Mucosa of descending colon (tissue), 3 donors: ENCODE data around the gene NR3C1. TPM values are rescaled to one million over a fixed set of nuclear protein-coding genes. Genes with fewer than 3 reads are reported as not detected.
"Not testable (repeated sequence)": the region's sequence is repeated elsewhere in the genome, so short reads cannot be mapped to it uniquely, and the experiment has no call there.

Experiments used
- ATAC-seq: fragments of 200-7000 bp; cut with Tn5 transposase; one replicate; pipeline ENCODE4 v1.9.1; 2020; ENCODE audit warnings: mild to moderate bottlenecking, moderate library complexity
- DNase-seq, 3 donors: peaks; one replicate each; pipeline ENCODE4 v3.0.0-alpha.2; 2020
- H3K36me3 ChIP-seq: fragments of 200-600 bp; one replicate; pipeline ENCODE4 v1.8.0; 2021; ENCODE audit warnings: low read depth, mild to moderate bottlenecking
- H3K4me1 ChIP-seq: fragments of 200-600 bp; one replicate; pipeline ENCODE4 v1.8.0; 2021; ENCODE audit warnings: low read depth, mild to moderate bottlenecking
- H3K4me3 ChIP-seq: fragments of 200-600 bp; one replicate; pipeline ENCODE4 v1.8.0; 2021; ENCODE audit warnings: mild to moderate bottlenecking
- H3K9me3 ChIP-seq: fragments of 200-600 bp; one replicate; pipeline ENCODE4 v1.8.0; 2021; ENCODE audit warnings: mild to moderate bottlenecking
- CTCF ChIP-seq: fragments of 200-600 bp; IDR thresholded peaks from one replicate; pipeline ENCODE4 v1.8.0; 2022; ENCODE audit warnings: antibody characterized with exemption, mild to moderate bottlenecking
- intact Hi-C, 2 donors: fragments of 100-400 bp; cut with DNase I in 1 of 2; cut with micrococcal nuclease in 1 of 2; formaldehyde crosslinking; loops; one replicate each; pipeline versions ENCODE4 v1.11.0 to v1.11.1; 2022; cut with DNase I, micrococcal nuclease
- total RNA-seq, 3 donors: library from RNA; stranded (reverse); fragmentation: NEBNext Ultra II Directional in 2 of 3; extraction: Animal tissue kit (Norgen Biotek cat#: 25700) in 2 of 3; gene quantifications; one replicate each; pipeline versions ENCODE4 v1.2.1 to v1.2.4, GENCODE V29; 2021 to 2023
- donor health status: DM: no; HTN: no; CAD: no; lungs with moderate emphysema.
- donor health status: DM: no; HTN: no; CAD: no.
- donor health status: DM: no; HTN: yes; CAD: no.

Gene NR3C1
- total RNA-seq, 3 donors from 2014 or later: 25.6 to 59.0 (median 27.7) TPM

GRCh38 chr5:143337946-143338345, 65.5 kb downstream of the NR3C1 start:
- H3K36me3 ChIP-seq: no peaks in the 10 kb centered on the region
- intact Hi-C loops: no loop called here
- DNase-seq (no peak), ATAC-seq (no peak)
- no peak overlapping the region for H3K4me3 ChIP-seq
- TF ChIP-seq CTCF: no peak
- no peaks in the 10 kb centered on the region for H3K4me1 ChIP-seq
- no peaks in the 10 kb centered on the region for H3K9me3 ChIP-seq

- Histone ChIP-seq H3K4me1 (no peaks in the 10 kb centered on the region), H3K4me3 (no peak overlapping the region), H3K9me3 (no peaks in the 10 kb centered on the region), H3K36me3 (no peaks in the 10 kb centered on the region)
- ATAC-seq: no peak
- TF ChIP-seq CTCF: no peak
- intact Hi-C loops: no loop called here
- DNase-seq: no peak
These were observed 67.0 kb downstream of the NR3C1 start for GRCh38 chr5:143336485-143336884.

GRCh38 chr5:143334903-143335302, 68.6 kb downstream of the NR3C1 start:
- intact Hi-C loops: no loop called here
- Histone ChIP-seq H3K9me3 (no peaks in the 10 kb centered on the region), H3K36me3 (no peaks in the 10 kb centered on the region), H3K4me3 (no peak overlapping the region), H3K4me1 (no peaks in the 10 kb centered on the region)
- no peak for DNase-seq
- no peak for TF ChIP-seq CTCF
- ATAC-seq: no peak

- intact Hi-C loops, DNase-seq, ATAC-seq: not testable (repeated sequence)
These were observed 69.1 kb downstream of the NR3C1 start for GRCh38 chr5:143334380-143334779.

GRCh38 chr5:143331956-143332355, 71.5 kb downstream of the NR3C1 start:
- DNase-seq: no peak
- no peaks in the 10 kb centered on the region for H3K36me3 ChIP-seq
- ATAC-seq: no peak
- intact Hi-C loops: no loop called here
- no peaks in the 10 kb centered on the region for H3K9me3 ChIP-seq
- TF ChIP-seq CTCF: no peak
- no peak overlapping the region for H3K4me3 ChIP-seq
- no peaks in the 10 kb centered on the region for H3K4me1 ChIP-seq

More at GRCh38 chr5:143334380-143334779, 69.1 kb downstream of the NR3C1 start:
- not testable (repeated sequence) for H3K4me3 ChIP-seq, H3K36me3 ChIP-seq, H3K9me3 ChIP-seq, H3K4me1 ChIP-seq

- no peak for DNase-seq
- no peak for TF ChIP-seq CTCF
- H3K4me1 ChIP-seq: no peaks in the 10 kb centered on the region
- intact Hi-C loops: no loop called here
- no peaks in the 10 kb centered on the region for H3K36me3 ChIP-seq
- H3K4me3 ChIP-seq: no peak overlapping the region
- no peak for ATAC-seq
- no peaks in the 10 kb centered on the region for H3K9me3 ChIP-seq
These were observed 73.6 kb downstream of the NR3C1 start for GRCh38 chr5:143329843-143330242.
